Measurements from ENCODE around the gene CHRNA4. TPM values are rescaled to one million over a fixed set of nuclear protein-coding genes. Genes with fewer than 3 reads are reported as not detected.

CHRNA4 gene
- total and polyA plus RNA-seq, 2 of the 4 experiments (the other 2 are of a cell fraction): not detected

DNA sequence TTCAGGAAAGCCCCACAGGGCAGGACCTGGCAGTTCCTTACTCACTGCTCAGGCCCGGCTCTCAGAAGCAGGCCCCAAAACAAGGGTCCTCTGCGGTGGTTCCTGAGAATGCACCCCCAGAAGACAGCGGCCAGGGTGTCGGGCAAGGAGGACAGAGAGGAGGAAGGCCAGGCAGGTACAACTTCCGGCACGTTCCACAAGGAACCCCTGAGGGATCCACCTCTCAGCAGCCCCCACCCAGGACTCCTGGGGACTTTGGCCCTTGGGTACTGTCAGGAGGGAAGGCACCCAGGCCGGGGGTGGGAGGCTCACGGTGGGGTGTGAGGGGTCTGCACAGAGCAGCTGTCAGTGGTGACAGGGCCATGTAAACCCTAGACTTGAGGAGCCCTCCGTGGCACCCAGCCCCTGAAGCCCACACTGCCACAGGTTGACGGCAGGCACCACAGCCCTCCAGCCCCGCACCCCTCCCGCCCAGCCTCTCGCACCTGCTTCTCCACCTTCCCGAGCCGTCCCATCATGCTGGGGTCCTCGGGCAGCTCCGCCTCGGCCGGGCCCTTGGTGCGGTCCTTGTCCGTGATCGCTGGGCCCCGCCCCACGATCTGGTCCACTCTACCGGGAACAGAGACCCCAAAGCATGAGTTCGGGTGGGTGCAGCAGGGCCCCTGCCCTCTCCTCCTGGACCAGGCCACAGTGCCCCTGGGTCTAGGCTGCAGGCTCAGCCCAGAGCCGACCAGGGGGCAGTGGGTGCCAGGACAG is 47.0 kb upstream of the CHRNA4 start:
- in situ Hi-C loops (cut with MboI; ENCODE audit: low sequenced_read_pairs) (no loop called here), dilution Hi-C loops (cut with HindIII; ENCODE audit: low sequenced_read_pairs, unreplicated experiment) (no loop called here), intact Hi-C loops (cut with micrococcal nuclease) (no loop called here)
- no peaks in the 10 kb centered on the region for H3K9me1 ChIP-seq (ENCODE audit: insufficient read depth, low read length)
- ATAC-seq (ENCODE audit: low read depth) (no peak), DNase-seq (no peak)
- H4K5ac ChIP-seq (ENCODE audit: low read depth, low read length): no peak overlapping the region
- H4K91ac ChIP-seq (ENCODE audit: insufficient read depth, low read depth, low read length): no peak overlapping the region
- H3K9me3 ChIP-seq (ENCODE audit: control insufficient read depth, insufficient read depth, low read length): no peaks in the 10 kb centered on the region
- no peak overlapping the region for H3K4me3 ChIP-seq (ENCODE audit: insufficient read depth, low read depth, low read length)
- no peak overlapping the region for H2BK5ac ChIP-seq (ENCODE audit: low read depth, low read length, poor library complexity, severe bottlenecking)
- no peaks in the 10 kb centered on the region for H3K36me3 ChIP-seq (ENCODE audit: control insufficient read depth, insufficient read depth, low read length)
- H3K9ac ChIP-seq (ENCODE audit: low read depth, low read length): no peak overlapping the region
- H3K4me2 ChIP-seq (ENCODE audit: low read depth, low read length): no peak overlapping the region
- H2BK15ac ChIP-seq (ENCODE audit: low read depth, low read length): no peak overlapping the region
- no peaks in the 10 kb centered on the region for H3K79me1 ChIP-seq (ENCODE audit: low read depth in 1 of 2, low read length in 2 of 2)
- H4K20me1 ChIP-seq (ENCODE audit: insufficient read depth, low read length): no peaks in the 10 kb centered on the region
- no peak overlapping the region for H3K23ac ChIP-seq (ENCODE audit: low read depth, low read length)
- no peak overlapping the region for H3K18ac ChIP-seq (ENCODE audit: low read depth, low read length)
- no peak overlapping the region for H2AFZ ChIP-seq (replicated peaks; ENCODE audit: low read length, poor library complexity)
- TF ChIP-seq USF2 (IDR thresholded peaks at IDR 0.05; ENCODE audit: low read depth, low read length) (no peak), SMC3 (IDR thresholded peaks at IDR 0.05; ENCODE audit: low read depth, low read length) (no peak), BHLHE40 (IDR thresholded peaks at IDR 0.05; ENCODE audit: low read depth, low read length) (no peak), RCOR1 (IDR thresholded peaks at IDR 0.05; ENCODE audit: insufficient replicate concordance, low read length) (no peak), MXI1 (IDR thresholded peaks at IDR 0.05; ENCODE audit: borderline replicate concordance, low read depth, low read length) (no peak), RAD21 (IDR thresholded peaks at IDR 0.05; ENCODE audit: low read length) (no peak), MAFK (IDR thresholded peaks at IDR 0.05; ENCODE audit: low read depth, low read length) (no peak), POLR2A (IDR thresholded peaks at IDR 0.05; ENCODE audit: low read depth, low read length) (no peak), NFE2L2 (IDR thresholded peaks at IDR 0.05; ENCODE audit: low read depth, low read length) (no peak), RFX5 (IDR thresholded peaks at IDR 0.05; ENCODE audit: low read depth, low read length) (no peak), ELK1 (IDR thresholded peaks at IDR 0.05; ENCODE audit: borderline replicate concordance, low read depth, low read length) (no peak), MAZ (IDR thresholded peaks at IDR 0.05; ENCODE audit: borderline replicate concordance, low read depth, low read length) (no peak)
- TF ChIP-seq, protein P1, sequence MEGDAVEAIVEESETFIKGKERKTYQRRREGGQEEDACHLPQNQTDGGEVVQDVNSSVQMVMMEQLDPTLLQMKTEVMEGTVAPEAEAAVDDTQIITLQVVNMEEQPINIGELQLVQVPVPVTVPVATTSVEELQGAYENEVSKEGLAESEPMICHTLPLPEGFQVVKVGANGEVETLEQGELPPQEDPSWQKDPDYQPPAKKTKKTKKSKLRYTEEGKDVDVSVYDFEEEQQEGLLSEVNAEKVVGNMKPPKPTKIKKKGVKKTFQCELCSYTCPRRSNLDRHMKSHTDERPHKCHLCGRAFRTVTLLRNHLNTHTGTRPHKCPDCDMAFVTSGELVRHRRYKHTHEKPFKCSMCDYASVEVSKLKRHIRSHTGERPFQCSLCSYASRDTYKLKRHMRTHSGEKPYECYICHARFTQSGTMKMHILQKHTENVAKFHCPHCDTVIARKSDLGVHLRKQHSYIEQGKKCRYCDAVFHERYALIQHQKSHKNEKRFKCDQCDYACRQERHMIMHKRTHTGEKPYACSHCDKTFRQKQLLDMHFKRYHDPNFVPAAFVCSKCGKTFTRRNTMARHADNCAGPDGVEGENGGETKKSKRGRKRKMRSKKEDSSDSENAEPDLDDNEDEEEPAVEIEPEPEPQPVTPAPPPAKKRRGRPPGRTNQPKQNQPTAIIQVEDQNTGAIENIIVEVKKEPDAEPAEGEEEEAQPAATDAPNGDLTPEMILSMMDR (conservative IDR thresholded peaks at IDR 0.05; ENCODE audit: low read depth, low read length): no peak
- H3K4me1 ChIP-seq (ENCODE audit: control insufficient read depth, insufficient read depth, low read length): no peaks in the 10 kb centered on the region
- 77% methylated on average over 10 of the region's 27 CpGs; no CpG with 5 or more reads in 1 of the 2 experiments for WGBS, 2 experiments (ENCODE audit: extremely low coverage in 2 of 2, insufficient read length in 1 of 2)
- H3K27ac ChIP-seq (ENCODE audit: insufficient read depth, low read length): no peak overlapping the region
- no peak overlapping the region for H2AK9ac ChIP-seq (replicated peaks; ENCODE audit: low read depth, low read length, poor library complexity)
- no peak overlapping the region for H2BK120ac ChIP-seq (ENCODE audit: low read depth, low read length)
- ChIA-PET CTCF (no interaction called here), POLR2A (ENCODE audit: unreplicated experiment) (no interaction called here)
- no peak overlapping the region for H2BK20ac ChIP-seq (ENCODE audit: low read depth, low read length)
- H3K4ac ChIP-seq (ENCODE audit: low read depth, low read length): no peak overlapping the region
- no peak overlapping the region for H2AK5ac ChIP-seq (ENCODE audit: low read depth, low read length)
- no peak overlapping the region for H4K8ac ChIP-seq (ENCODE audit: low read depth in 2 of 2, low read length in 2 of 2)
- BruUV-seq (replicated peaks): no TSS peak
- H3K56ac ChIP-seq (ENCODE audit: extremely low read depth, insufficient read depth, low read length): no peak overlapping the region
- peaks cover 18% of the 10 kb centered on the region for H3K27me3 ChIP-seq (ENCODE audit: control insufficient read depth, insufficient read depth, low read length)
- H3K14ac ChIP-seq (replicated peaks; ENCODE audit: low read depth, low read length): no peak overlapping the region
